ENCODE data around the gene C9orf72. TPM values are rescaled to one million over a fixed set of nuclear protein-coding genes. Genes with fewer than 3 reads are reported as not detected.

The C9orf72 gene
- total and polyA plus RNA-seq, 3 experiments from 2014 or later, result 3.9 to 6.3 (median 5.5) TPM

DNA sequence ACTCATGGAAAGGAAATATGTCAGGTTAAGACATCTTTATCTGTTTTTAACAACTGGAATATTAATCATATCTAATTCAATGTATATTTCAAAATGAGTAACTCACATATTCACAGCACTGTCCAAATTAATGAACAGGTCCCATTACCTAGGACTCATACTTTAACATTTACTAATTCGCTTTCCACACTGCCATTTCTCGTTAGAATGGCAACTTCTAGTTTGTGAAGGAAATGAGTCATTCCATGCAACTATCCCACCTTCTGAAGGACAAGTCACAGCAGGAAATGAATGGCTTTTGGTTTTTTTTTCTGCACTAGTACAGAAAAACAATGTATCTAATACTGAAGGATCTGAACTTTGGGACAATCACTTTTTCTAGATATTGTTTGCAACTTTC is 73.8 kb downstream of the C9orf72 start:
- H3K27me3 ChIP-seq (ENCODE audit: insufficient read depth, low read length, poor library complexity, severe bottlenecking), result no peaks in the 10 kb centered on the region
- no peak overlapping the region for H3K4me3 ChIP-seq (ENCODE audit: low read length)
- Mint-ChIP-seq H3K9me3 (peaks cover 0 to 2% (median 0%) of the 10 kb centered on the region in 5 donors), H3K4me3 (no peak overlapping the region), H3K4me1 (no peaks in the 10 kb centered on the region), H3K27ac (no peak overlapping the region), H3K27me3 (peaks cover 7 to 9% of the 10 kb centered on the region in 2 donors), H3K36me3 (peaks cover 0 to 12% (median 0%) of the 10 kb centered on the region in 3 donors)
- ChIA-PET POLR2A (no interaction called here), CTCF (no interaction called here)
- H3K27ac ChIP-seq (ENCODE audit: low read depth, low read length), result peak overlapping the region; percentile 24
- H3K36me3 ChIP-seq (ENCODE audit: insufficient read depth, low read length), result no peaks in the 10 kb centered on the region
- H3K9me3 ChIP-seq (ENCODE audit: low read length), result no peaks in the 10 kb centered on the region
- DNase-seq, result no peak
- no peaks in the 10 kb centered on the region for H3K4me1 ChIP-seq (ENCODE audit: insufficient read depth, low read length)

DNA sequence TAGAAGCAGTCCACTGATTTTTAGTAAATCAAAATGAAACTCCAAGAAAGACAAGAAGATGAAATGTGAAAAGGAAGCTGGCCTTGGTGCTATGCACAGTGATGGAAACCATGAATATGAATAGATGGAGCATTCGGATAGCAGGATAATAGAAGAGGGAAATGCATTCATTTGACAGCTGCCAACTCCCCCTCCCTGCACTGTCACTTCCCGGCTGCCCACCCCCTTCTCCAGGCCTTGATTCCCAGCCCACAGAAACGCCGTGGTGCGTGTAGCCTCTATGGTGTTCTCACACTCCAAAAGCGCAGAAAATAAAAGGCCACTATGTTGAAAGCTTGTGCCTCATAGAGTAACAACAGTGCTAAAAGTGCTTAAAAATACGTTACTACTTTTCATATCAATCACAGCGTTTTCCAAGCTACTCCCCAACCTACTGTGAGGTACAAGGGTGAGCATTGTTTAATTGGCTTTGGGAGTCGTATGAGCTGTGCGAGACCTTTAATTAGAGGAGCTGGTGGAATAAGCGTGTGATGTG is 75.3 kb downstream of the C9orf72 start:
- Mint-ChIP-seq H3K4me1 (no peaks in the 10 kb centered on the region), H3K27ac (no peak overlapping the region), H3K9me3 (peaks cover 0 to 6% (median 5%) of the 10 kb centered on the region in 5 donors), H3K27me3 (peaks cover 5 to 12% of the 10 kb centered on the region in 2 donors), H3K36me3 (peaks cover 0 to 13% (median under 1%) of the 10 kb centered on the region in 3 donors), H3K4me3 (no peak overlapping the region)
- Histone ChIP-seq H3K4me3 (ENCODE audit: low read length) (no peak overlapping the region), H3K27me3 (ENCODE audit: insufficient read depth, low read length, poor library complexity, severe bottlenecking) (no peaks in the 10 kb centered on the region), H3K4me1 (ENCODE audit: insufficient read depth, low read length) (no peaks in the 10 kb centered on the region), H3K9me3 (ENCODE audit: low read length) (no peaks in the 10 kb centered on the region), H3K27ac (ENCODE audit: low read depth, low read length) (no peak overlapping the region), H3K36me3 (ENCODE audit: insufficient read depth, low read length) (no peaks in the 10 kb centered on the region)
- DNase-seq, result no peak
- CTCF ChIA-PET, result interaction anchor here (1.0 kb wide), 1 partner anchor 32 kb away, joined by 3 read pairs; the partner anchor contains the start of gene MOB3B
- POLR2A ChIA-PET, result no interaction called here

Other genes with a start within 250 kb of the C9orf72 start
- not detected for gene IFNK, start 49.2 kb downstream of the C9orf72 start, total RNA-seq
- gene IFNK, start 49.2 kb downstream of the C9orf72 start, polyA plus RNA-seq, result not detected
- under 1 TPM; 0.20 to 0.29 TPM for gene MOB3B, start 43.7 kb downstream of the C9orf72 start, total RNA-seq
- 0.07 TPM for gene MOB3B, start 43.7 kb downstream of the C9orf72 start, polyA plus RNA-seq